ENCODE data around the gene LILRA5.

DNA sequence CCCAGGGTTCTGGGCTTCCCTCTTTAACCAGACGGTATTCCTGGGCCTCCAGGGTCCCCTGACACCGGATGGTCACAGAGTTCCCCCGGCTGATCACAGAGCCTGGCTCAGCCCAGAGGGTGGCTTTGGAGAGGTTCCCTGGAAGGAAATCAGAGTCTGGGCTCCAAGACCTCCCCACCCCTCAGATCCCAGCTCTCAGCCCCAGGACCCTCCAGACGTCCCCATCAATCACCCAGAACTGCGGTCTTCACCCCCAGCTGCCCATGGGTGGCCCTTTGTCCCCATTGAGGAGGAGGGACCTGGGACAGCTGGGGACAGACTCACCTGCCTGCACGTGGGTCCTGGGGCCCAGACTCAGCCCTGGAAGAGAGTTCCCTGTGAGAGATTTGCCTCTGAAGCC lies 955 bp downstream of the LILRA5 start:
- TF ChIP-seq, protein P1, sequence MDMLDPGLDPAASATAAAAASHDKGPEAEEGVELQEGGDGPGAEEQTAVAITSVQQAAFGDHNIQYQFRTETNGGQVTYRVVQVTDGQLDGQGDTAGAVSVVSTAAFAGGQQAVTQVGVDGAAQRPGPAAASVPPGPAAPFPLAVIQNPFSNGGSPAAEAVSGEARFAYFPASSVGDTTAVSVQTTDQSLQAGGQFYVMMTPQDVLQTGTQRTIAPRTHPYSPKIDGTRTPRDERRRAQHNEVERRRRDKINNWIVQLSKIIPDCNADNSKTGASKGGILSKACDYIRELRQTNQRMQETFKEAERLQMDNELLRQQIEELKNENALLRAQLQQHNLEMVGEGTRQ (IDR thresholded peaks at IDR 0.05; ENCODE audit: borderline replicate concordance, low read depth, low read length) = no peak
- no peak for TF ChIP-seq RCOR1 (conservative IDR thresholded peaks at IDR 0.05; ENCODE audit: low read depth, low read length)
- no peak for TF ChIP-seq HCFC1 (IDR thresholded peaks at IDR 0.05; ENCODE audit: low read length)
- TF ChIP-seq PRDM15 (CRISPR knock-in tag; IDR thresholded peaks at IDR 0.05) = no peak
- TF ChIP-seq MLLT1 (IDR thresholded peaks at IDR 0.05) = no peak
- TF ChIP-seq SMC3 (IDR thresholded peaks at IDR 0.05; ENCODE audit: borderline replicate concordance, low read length) = no peak
- TF ChIP-seq ELK1 (IDR thresholded peaks at IDR 0.05; ENCODE audit: low read depth, low read length) = no peak
- no peak for TF ChIP-seq ZNF274 (IDR thresholded peaks at IDR 0.05; ENCODE audit: insufficient read depth, insufficient read length)
- TF ChIP-seq NFXL1 (IDR thresholded peaks at IDR 0.05; ENCODE audit: borderline replicate concordance) = no peak
- TF ChIP-seq, protein P2, sequence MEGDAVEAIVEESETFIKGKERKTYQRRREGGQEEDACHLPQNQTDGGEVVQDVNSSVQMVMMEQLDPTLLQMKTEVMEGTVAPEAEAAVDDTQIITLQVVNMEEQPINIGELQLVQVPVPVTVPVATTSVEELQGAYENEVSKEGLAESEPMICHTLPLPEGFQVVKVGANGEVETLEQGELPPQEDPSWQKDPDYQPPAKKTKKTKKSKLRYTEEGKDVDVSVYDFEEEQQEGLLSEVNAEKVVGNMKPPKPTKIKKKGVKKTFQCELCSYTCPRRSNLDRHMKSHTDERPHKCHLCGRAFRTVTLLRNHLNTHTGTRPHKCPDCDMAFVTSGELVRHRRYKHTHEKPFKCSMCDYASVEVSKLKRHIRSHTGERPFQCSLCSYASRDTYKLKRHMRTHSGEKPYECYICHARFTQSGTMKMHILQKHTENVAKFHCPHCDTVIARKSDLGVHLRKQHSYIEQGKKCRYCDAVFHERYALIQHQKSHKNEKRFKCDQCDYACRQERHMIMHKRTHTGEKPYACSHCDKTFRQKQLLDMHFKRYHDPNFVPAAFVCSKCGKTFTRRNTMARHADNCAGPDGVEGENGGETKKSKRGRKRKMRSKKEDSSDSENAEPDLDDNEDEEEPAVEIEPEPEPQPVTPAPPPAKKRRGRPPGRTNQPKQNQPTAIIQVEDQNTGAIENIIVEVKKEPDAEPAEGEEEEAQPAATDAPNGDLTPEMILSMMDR (IDR thresholded peaks at IDR 0.05 in 2 of 3, conservative IDR thresholded peaks at IDR 0.05 in 1 of 3; ENCODE audit: control insufficient read depth in 2 of 3, extremely low read depth in 1 of 3, insufficient read depth in 1 of 3, low read depth in 3 of 3, low read length in 3 of 3) = no peak
- no peak for TF ChIP-seq MEF2A (IDR thresholded peaks at IDR 0.05; ENCODE audit: insufficient read depth, low read depth, low read length)
- no peak for TF ChIP-seq CEBPB (IDR thresholded peaks at IDR 0.05; ENCODE audit: borderline replicate concordance in 1 of 2, low read depth in 2 of 2, low read length in 2 of 2)
- no peak for TF ChIP-seq RBBP5 (conservative IDR thresholded peaks at IDR 0.05)
- no peak for TF ChIP-seq SIN3A (IDR thresholded peaks at IDR 0.05; ENCODE audit: low read depth, low read length)
